ENCODE results near the gene NFKBIA.
"Not testable (repeated sequence)": the region's sequence is repeated elsewhere in the genome, so short reads cannot be mapped to it uniquely, and the experiment has no call there.

NFKBIA gene

DNA sequence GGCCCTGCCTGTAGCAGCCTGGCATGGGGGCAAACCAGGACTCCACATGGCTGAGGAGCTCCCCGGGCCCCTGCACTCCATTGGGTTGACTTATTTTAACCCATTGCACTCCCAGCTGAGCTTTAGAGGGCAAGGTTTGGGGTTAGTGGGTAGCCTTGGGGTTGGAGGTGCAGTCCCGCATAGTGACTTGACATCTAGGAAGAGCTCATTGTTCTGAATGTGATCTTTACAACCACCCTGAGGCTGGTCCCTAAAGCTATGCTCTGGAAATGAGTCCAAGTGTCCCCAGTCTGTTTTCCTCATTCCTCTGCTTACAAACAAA is 36.4 kb downstream of the NFKBIA start:
- DNase-seq (ENCODE audit: low spot score), result no peak

DNA sequence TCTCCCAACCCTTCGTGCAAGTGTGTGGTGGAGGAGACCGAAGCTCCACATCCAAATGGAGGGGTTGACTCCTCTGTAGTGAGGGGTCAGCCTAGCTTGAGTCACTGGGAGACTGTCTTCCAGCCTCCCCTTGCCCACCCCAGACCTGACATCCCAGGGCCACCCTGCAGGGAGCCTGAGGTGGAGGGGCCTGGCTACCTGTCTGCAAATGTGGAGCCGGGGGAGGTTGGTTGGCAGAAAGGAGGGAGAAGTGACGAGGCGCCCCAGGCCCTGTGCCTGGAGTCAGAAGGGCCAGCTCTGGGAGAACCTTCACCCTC is 37.5 kb downstream of the NFKBIA start:
- DNase-seq (ENCODE audit: low spot score), result no peak

DNA sequence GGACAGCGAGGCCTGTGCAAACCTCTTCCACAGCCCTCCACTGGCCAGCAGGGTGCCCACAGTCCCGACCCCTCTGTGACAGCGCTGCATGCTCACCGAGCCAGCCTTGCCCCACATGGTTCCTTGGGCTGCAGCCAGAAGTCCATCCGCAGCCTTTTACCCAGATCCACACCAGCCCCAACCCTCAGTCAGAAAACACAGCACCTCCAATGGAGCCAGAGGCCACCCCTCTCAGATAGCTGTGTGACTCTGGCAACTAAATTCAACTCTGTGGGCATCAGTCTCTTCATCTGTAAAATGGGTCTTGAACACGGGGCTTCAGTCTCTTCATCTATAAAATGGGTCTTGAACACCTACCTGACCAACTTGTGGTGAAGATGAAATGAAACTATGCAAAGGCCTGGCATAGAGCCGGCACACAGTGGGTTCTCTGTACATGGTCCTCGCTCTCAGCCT is 38.0 kb downstream of the NFKBIA start:
- DNase-seq (ENCODE audit: low spot score), result no peak

DNA sequence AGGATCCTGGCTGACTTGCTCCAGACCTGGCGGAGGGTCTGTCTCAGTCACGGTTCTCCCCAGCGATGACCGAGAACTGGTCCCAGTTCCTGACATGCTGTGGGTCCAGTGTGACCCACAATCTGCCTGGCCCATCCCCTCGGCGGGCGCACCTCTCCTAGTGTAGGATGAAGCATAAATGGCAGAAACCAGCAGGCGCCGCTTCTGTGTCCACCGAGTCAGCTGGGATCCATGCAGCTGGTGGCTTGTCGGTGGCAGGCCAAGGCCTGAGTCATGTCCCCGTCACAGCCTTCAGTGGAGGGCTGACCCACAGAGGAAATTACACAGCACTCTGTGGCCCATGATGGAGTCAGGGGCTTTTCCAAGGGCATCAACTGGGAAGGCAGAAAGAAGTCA is 38.5 kb downstream of the NFKBIA start:
- no peak for DNase-seq (ENCODE audit: low spot score)

DNA sequence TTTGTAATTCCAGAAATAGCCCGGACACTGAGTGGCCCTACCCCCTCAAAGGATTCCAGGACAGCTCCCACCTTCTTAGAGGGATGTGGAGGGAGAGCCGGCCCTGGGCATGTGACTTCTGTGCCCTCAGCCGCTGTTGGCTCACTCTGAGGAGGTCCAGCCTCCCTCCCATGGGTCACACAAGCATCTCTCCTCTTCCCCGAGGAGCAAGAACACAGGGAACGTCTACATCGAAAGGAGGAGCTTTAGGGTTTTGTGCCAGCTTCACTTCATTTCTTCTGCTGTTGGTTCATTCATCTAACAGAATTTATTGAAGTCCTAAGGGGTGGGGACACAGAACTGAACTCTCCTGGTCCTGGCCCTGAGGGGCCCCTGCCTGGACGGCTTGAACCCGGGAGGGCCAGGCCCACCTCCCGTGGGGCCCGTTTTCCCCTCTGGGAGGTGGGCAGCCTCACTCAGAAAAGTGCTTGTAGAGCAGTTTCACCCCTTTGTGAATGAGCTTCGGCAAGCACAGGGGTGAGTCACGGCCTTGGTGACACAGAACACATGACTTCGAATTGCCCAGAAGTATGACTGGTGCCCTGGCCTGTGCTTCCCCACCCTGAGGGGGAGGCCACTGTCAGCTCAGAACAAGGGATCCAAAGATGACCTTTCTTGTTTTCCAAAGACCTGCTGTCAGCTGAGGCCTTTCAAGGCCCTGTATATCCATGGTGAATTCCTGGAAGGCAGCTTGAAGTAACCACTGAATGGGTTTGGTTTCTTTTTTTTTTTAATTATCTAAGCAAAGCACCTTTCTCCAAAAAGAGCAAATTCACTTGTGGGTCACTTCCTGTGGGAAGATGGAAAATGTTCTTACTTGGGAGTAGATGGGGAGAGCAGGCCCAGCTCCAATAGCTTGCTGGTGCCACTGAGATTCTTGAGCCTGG is 39.2 kb downstream of the NFKBIA start:
- no peak for DNase-seq (ENCODE audit: low spot score)

DNA sequence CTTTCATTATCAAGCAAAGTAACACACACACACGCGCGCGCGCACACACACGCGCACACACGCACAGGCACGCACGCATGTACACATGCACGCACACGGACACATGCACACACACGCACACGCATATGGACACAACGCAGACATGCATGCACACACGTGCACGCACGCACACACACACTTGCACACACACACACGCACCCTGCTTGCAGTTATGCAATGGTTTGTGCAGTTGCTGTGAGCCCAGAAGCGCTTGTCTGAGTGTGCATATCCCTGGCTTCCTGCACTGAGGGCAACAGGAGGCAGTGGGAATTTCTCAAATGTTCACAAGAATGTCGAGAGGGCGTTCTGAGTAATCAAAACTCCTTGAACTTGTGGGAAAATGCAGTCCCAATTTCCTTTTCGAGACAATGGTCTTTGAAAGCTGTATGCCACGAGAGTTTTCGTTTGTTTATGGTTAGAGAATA is 41.6 kb downstream of the NFKBIA start:
- no peak for DNase-seq (ENCODE audit: low spot score)

DNA sequence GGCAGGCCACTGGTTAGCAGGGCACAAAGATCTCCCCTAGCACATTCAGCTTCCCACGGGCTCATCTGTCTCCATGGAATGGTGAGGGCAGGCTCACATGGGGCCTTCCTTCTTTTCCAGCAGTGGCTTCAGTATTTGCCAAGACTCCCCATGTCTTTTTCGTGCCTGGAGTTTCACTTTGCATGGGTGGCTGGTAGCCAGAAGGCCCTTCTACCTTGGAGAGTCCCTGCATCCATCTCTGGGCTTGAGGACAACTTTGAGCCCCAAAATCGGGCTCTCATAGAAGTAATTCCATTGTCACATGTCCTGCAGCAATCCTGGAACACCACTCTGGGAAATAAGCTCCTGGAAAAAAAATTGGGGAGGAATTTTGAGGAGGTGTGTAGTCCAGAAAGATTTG is 42.1 kb downstream of the NFKBIA start:
- DNase-seq (ENCODE audit: low spot score), result no peak

DNA sequence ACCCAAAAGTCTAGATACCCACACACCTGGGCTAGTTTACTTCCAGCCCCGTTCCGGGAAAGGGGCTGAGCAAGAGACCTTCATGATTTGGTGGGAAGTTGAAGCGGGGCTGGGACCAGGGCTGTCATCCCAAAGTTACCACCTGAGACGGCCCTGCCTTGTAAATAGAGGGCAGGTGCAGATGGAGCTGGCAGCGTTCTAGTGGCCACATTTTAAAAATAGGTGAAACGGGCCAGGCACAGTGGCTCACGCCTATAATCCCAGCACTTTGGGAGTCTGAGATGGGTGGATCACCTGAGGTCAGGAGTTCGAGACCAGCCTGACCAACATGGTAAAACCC is 43.4 kb downstream of the NFKBIA start:
- no peak for DNase-seq (ENCODE audit: low spot score)

DNA sequence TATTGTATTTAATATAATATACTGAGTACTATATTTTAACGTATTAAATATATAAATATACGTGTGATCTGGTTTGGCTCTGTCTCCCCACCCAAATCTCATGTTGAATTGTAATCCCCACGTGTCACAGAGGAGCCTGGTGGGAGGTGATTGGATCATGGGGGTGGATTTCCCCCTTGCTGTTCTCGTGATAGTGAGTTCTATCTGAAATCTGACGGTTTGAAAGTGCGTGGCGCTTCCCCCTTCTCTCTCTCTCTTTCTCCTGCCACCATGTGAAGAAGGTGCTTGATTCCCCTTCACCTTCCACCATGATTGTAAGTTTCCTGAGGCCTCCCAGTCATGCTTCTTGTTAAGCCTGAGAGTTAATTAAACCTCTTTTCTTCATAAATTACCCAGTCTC is 44.9 kb downstream of the NFKBIA start:
- DNase-seq (ENCODE audit: low spot score), result not testable (repeated sequence)

DNA sequence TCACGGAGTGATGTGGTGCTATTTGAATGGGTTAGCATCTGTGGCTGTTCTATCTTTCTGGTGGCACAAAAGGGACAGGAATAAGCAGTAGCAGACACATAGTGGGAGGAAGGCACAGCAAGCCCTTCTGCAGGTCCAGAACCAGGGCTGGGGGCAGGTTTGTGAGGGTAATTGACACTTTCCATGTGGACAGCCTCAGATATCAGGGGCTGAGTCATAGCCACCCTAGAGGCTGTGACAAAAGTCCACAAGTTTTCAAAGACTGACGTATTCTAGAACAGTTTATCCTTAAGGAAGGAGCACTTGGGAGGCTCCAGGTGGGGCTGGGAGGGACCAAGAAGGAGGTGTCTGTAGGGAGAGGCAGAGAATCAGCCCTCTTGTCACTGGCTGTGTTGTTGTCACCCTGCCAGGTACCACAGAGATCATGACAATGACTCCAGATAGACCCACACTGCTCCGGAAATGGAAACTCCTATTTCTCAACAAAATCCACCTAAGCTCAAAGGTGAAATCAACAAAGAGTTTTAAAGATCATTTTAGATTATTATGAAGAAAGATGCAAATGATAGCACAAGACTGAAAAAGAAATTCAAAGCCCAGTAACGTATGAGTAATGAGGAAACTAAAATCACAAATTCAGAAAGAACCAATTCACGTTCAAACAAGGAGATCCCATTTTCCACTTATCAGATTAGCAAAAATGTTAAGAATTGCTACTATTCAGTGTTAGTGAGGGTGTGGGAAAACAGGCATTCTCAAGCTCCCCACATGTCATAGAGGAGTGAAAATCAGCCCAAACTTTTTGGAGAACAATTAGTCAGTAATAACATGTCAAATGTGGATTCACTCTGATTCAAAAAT is 48.3 kb downstream of the NFKBIA start:
- DNase-seq (ENCODE audit: low spot score), result no peak

DNA sequence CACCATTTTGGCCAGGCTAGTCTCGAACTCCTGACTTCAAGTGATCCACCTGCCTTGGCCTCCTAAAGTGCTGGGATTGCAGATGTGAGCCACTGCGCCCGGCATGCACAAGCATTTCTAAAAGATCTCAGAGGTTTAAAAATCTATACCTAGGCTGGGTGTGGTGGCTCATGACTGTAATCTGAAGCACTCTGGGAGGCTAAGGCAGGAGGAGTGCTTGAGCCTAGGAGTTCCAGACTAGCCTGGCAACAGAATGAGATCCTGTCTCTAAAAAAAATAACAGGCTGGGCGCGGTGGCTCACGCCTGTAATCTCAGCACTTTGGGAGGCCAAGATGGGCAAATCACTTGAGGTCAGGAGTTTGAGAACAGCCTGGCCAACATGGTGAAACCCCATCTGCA is 49.3 kb downstream of the NFKBIA start:
- DNase-seq (ENCODE audit: low spot score), result not testable (repeated sequence)

DNA sequence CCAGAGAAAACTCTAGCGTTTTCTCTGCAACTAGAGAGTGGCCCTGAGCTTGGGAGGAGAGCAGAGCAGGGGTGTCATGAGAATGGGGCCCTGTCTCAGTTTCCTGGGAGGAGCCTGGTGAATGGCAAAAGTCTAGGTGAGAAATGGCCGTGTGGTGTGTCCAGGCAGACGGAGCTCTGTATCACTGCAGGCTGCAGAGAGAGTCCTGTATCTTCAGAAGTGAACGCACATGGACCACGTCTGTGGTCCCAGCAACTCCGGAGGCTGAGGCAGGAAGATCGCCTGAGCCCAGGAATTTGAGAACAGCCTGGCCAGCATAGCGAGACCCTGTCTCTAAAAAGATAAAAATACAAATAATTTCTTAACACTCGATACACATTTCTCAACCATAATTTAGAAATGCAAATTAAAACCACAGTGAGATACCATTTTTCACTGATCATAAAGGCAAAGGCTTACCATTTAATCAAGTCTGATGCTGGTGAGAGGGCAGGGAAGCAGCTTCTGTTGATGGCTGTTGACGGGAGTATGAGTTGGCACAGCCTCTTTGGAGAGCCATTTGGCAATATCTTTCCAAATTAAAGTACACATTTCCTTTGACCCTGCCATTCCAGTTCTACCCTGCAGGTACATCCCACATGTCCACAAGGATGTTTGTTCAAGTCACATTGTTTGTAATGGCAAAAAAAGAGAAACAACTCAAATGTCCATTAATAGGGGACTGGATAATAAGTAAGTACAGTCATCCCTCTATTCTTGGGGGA is 51.0 kb downstream of the NFKBIA start:
- DNase-seq (ENCODE audit: low spot score), result no peak

DNA sequence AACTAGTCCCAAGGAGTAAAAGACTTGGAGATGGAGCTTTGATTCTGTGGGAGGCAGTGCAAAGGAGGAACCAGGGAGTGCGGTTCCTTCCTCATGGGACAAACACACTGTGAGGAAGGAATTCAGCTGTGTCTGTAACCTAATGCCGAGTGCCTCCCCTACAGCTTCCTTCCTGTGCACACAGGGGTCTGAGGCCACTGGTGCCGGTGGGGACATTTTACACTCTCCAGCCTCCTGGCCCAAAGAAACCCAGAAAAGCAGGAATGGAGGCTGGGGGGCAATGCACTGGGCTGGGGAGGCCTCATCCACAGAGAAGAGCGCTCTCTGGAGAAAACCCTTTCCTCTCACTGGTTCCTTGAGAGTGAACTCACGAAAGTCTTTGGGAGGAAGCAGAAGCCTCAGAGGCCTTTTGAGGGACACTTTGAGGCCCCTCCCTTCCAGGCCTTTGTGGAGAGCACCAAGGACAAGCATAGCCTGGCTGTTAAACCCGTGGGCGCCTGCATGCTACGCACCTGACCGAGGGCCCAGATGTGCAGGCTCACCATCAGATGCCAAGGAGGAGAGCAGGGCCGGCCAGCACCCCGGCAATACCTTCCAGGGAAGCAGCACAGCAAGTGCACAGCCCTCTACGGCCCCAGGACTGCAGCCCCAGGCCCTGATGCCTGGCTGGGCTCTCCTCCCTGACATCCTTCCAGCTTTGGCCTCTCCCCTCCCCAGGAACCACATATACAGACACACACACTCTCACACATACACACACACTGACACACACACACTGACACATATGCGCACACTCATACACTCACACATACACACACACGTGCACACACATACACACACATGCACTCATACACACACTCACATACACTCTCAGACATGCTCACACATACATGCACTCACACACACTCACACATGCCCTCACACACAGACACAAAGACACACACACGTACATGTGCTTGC is 52.0 kb downstream of the NFKBIA start:
- no peak for DNase-seq (ENCODE audit: low spot score)

DNA sequence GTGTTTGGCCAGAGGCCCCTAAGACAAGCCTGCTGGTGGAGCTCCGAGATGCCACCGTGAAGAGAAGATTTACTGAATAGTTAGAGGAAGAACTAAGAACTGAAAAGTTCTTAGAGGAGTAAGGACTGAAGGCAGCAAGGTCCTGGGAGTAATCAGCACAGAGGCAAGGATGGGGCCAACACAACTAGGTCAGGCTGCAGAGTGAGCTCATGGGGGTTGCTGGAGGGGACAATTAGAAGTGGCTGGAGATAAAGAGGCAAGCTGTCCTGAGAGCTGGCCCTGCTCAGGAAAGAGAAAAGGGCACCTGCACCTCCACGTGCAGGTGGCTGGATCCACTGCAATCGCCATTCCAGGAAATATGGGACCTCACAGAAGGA is 52.7 kb downstream of the NFKBIA start:
- no peak for DNase-seq (ENCODE audit: low spot score)

Data from cerebellar cortex (tissue), 1 donor.